Left ventricle myocardium inferior (tissue), 1 donor: ENCODE data around the gene DTNA. TPM values are rescaled to one million over a fixed set of nuclear protein-coding genes. Genes with fewer than 3 reads are reported as not detected.

Experiments used
- DNase-seq: peaks from one replicate; pipeline ENCODE4 v3.0.0-alpha.2; 2020
- H3K27ac ChIP-seq: fragments of 200-600 bp; replicated peaks from 2 replicates; pipeline ENCODE4 v1.8.0; 2021
- H3K27me3 ChIP-seq: fragments of 200-600 bp; 2 replicates; pipeline ENCODE4 v1.8.0; 2021; ENCODE audit warnings: low read depth
- H3K36me3 ChIP-seq: fragments of 200-600 bp; 2 replicates; pipeline ENCODE4 v1.8.0; 2021
- H3K4me1 ChIP-seq: fragments of 200-600 bp; 2 replicates; pipeline ENCODE4 v1.8.0; 2021
- H3K4me3 ChIP-seq: fragments of 200-600 bp; 2 replicates; pipeline ENCODE4 v1.8.0; 2021; ENCODE audit warnings: mild to moderate bottlenecking, moderate library complexity
- H3K9me3 ChIP-seq: fragments of 200-600 bp; replicated peaks from 2 replicates; pipeline ENCODE4 v1.8.0; 2021
- CTCF ChIP-seq: fragments of 200-600 bp; IDR thresholded peaks from 2 replicates; pipeline ENCODE4 v1.8.0; 2021; ENCODE audit warnings: antibody characterized with exemption, mild to moderate bottlenecking, borderline replicate concordance
- intact Hi-C: fragments of 100-400 bp; cut with micrococcal nuclease; formaldehyde crosslinking; loops from one replicate; pipeline ENCODE4 v1.11.0; 2022
- total RNA-seq: library from RNA; stranded (reverse); fragmentation: NEBNext Ultra II Directional; extraction: Animal tissue kit (Norgen Biotek cat#: 25700); gene quantifications from one replicate; pipeline ENCODE4 v1.2.1, GENCODE V29; 2021
- donor health status: DM: no; HTN: yes; CAD: no; lungs with severe emphysema.

Gene DTNA
- total RNA-seq, 1 donor from 2014 or later, result 167 TPM

DNA sequence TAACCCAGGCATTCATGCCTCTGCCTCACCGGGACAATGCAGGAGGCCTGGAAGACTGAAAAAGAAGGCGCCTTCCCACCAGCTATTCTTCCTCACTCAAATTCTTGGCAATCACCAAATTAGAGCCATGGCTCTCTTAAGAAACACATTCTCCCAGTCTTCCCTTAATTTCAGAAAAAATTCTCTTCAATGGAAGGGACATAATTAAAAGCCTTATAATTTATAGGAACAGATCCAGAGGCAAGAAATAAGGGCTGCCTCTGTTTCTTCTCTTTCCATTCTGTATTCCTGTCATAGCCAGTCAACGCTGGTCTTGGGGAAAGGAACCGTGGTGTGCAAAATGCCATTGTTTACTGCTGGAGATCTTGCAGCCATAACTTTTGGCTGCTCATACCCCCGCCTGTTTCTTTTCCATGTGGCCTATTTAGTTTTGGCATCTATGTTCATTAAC, 32.8 kb downstream of the DTNA start:
- Histone ChIP-seq H3K4me3 (no peak overlapping the region), H3K27me3 (no peaks in the 10 kb centered on the region), H3K36me3 (no peaks in the 10 kb centered on the region), H3K27ac (peak overlapping the region; percentile 21), H3K9me3 (no peaks in the 10 kb centered on the region), H3K4me1 (peaks cover 61% of the 10 kb centered on the region)
- intact Hi-C loops, result no loop called here
- DNase-seq, result no peak
- TF ChIP-seq CTCF, result no peak

DNA sequence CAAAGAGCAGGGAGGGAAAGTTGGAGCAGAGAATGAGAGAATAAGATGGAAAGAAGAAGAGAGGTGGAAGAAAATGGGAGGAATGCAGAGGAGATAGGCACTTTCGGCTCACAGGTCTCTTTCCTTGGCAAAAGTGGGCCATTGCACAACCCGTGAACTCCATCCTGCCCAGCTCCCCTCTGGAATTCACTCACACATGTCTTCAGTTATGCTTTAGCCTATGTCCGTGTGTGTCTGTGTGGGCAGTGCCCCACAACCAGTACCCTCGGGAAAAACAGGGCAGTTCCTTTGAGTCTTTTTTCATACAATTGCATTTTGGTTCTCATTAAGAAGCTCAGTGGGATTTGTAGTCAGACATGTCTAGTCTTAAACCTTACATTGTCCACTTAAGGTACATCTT, 34.5 kb downstream of the DTNA start:
- Histone ChIP-seq H3K27me3 (no peaks in the 10 kb centered on the region), H3K9me3 (no peaks in the 10 kb centered on the region), H3K4me3 (no peak overlapping the region), H3K4me1 (peaks cover 45% of the 10 kb centered on the region), H3K27ac (no peak overlapping the region), H3K36me3 (no peaks in the 10 kb centered on the region)
- no peak for DNase-seq
- intact Hi-C loops, result no loop called here
- no peak for TF ChIP-seq CTCF

DNA sequence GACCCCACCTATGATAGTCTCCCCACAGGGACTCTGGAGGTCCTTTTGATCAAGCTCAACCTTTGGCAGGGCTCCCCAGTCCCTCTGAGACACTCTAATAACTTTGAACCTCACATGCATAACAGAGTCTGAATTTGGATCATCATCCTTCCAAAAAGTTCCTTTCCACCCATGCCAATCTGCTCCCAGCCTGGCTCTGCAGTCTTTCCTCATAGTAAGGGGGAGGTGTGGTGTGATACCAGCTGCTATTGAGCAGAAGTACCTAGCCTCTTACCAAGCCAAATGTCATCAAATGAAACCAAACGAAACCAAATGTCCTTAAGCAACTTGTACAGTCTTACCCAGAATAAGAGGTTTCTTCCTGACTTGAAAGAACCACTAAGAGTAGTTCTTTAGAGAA, 36.5 kb downstream of the DTNA start:
- intact Hi-C loops, result no loop called here
- H3K27ac ChIP-seq, result no peak overlapping the region
- no peaks in the 10 kb centered on the region for H3K27me3 ChIP-seq
- DNase-seq, result no peak
- H3K4me3 ChIP-seq, result no peak overlapping the region
- no peaks in the 10 kb centered on the region for H3K36me3 ChIP-seq
- peaks cover 24% of the 10 kb centered on the region for H3K4me1 ChIP-seq
- no peak for TF ChIP-seq CTCF
- no peaks in the 10 kb centered on the region for H3K9me3 ChIP-seq

GRCh38 chr18:34749721-34750120, 39.6 kb downstream of the DTNA start:
- DNase-seq, result no peak
- no peak overlapping the region for H3K27ac ChIP-seq
- H3K27me3 ChIP-seq, result no peaks in the 10 kb centered on the region
- peaks cover 7% of the 10 kb centered on the region for H3K4me1 ChIP-seq
- TF ChIP-seq CTCF, result no peak
- intact Hi-C loops, result no loop called here
- H3K9me3 ChIP-seq, result no peaks in the 10 kb centered on the region
- H3K36me3 ChIP-seq, result no peaks in the 10 kb centered on the region
- no peak overlapping the region for H3K4me3 ChIP-seq

- H3K4me3 ChIP-seq, result no peak overlapping the region
- H3K4me1 ChIP-seq, result peaks cover 7% of the 10 kb centered on the region
- H3K9me3 ChIP-seq, result no peaks in the 10 kb centered on the region
- H3K27me3 ChIP-seq, result no peaks in the 10 kb centered on the region
- no peak for TF ChIP-seq CTCF
- intact Hi-C loops, result no loop called here
- H3K27ac ChIP-seq, result no peak overlapping the region
- DNase-seq, result no peak
- no peaks in the 10 kb centered on the region for H3K36me3 ChIP-seq
These were observed 42.0 kb downstream of the DTNA start for GRCh38 chr18:34752056-34752455.

DNA sequence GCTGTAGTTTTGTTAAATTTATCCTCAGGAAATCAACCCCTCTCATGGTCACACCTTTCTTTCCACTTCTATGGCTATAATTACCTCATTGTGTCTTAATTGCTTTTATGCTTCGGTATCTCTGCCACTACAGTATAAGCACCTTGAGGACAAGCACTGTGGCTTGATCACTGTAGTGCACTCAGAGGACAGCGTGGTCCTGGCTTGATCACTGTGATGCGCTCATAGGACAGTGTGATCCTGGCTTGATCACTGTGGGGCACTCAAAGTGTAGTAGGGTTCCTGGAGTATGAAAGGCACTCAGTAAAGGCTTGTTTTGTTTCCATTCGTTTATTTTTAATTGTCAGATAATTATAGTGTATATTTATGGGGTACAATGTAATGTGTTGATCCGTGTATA, 44.2 kb downstream of the DTNA start:
- no peak for DNase-seq
- Histone ChIP-seq H3K4me1 (peaks cover 7% of the 10 kb centered on the region), H3K27me3 (no peaks in the 10 kb centered on the region), H3K36me3 (peaks cover 4% of the 10 kb centered on the region), H3K27ac (no peak overlapping the region), H3K9me3 (no peaks in the 10 kb centered on the region), H3K4me3 (no peak overlapping the region)
- intact Hi-C loops, result no loop called here
- no peak for TF ChIP-seq CTCF
